Esophagus (tissue), 2 donors: ENCODE results near the gene MFSD1. TPM values are rescaled to one million over a fixed set of nuclear protein-coding genes. Genes with fewer than 3 reads are reported as not detected.
A peak's percentile ranks its signal among the peaks of the same experiment; 100 is the strongest.
"Not testable (repeated sequence)": the region's sequence is repeated elsewhere in the genome, so short reads cannot be mapped to it uniquely, and the experiment has no call there.

Experiments
- H3K27ac ChIP-seq, 2 donors: one replicate each; pipeline ENCODE4 v1.5.1; 2013; ENCODE audit warnings: low read depth in 2 of 2, mild to moderate bottlenecking in 2 of 2, inconsistent platforms in 1 of 2, low read length in 1 of 2, moderate library complexity in 1 of 2
- H3K27me3 ChIP-seq, 2 donors: one replicate each; pipeline ENCODE4 v1.6.1; 2013; ENCODE audit warnings: low read length in 2 of 2, control low read depth in 1 of 2, mild to moderate bottlenecking in 1 of 2; ENCODE audit not compliant: insufficient read depth in 2 of 2, control insufficient read depth in 1 of 2
- H3K36me3 ChIP-seq, 2 donors: one replicate each; pipeline ENCODE4 v1.6.1; 2013; ENCODE audit warnings: low read length in 1 of 2; ENCODE audit not compliant: control insufficient read depth in 2 of 2, insufficient read depth in 2 of 2
- H3K4me1 ChIP-seq, 2 donors: one replicate each; pipeline ENCODE4 v1.6.1; 2013; ENCODE audit warnings: low read length in 1 of 2; ENCODE audit not compliant: control insufficient read depth in 2 of 2, insufficient read depth in 2 of 2
- H3K4me3 ChIP-seq, 2 donors: one replicate each; pipeline ENCODE4 v1.5.1; 2013; ENCODE audit warnings: low read length in 2 of 2, mild to moderate bottlenecking in 2 of 2, low read depth in 1 of 2, moderate library complexity in 1 of 2
- H3K9me3 ChIP-seq, 2 donors: one replicate each; pipeline ENCODE4 v1.6.1; 2013; ENCODE audit warnings: mild to moderate bottlenecking in 2 of 2, low read depth in 1 of 2, low read length in 1 of 2, moderate library complexity in 1 of 2; ENCODE audit not compliant: control insufficient read depth in 2 of 2, insufficient read depth in 1 of 2
- WGBS, 2 donors: extraction: QIAGEN DNeasy Blood & Tissue Kit; methylation state at CpG; one replicate each; pipeline ENCODE4 v1.1.7; 2013; 5-methylcytosine and 5-hydroxymethylcytosine counted together
- polyA plus RNA-seq, 2 donors: library from polyadenylated mRNA; stranded (reverse); fragments of 200-250 nt; gene quantifications; one replicate each; pipeline ENCODE4 v1.2.3, GENCODE V29; 2013
- donor health status: healthy with polysubstance abuse.
- donor health status: Bipolar disorder and iron deficiency.

MFSD1 gene
- polyA plus RNA-seq, 2 donors: 41.1 to 53.6 TPM

- Histone ChIP-seq H3K9me3 (no peaks in the 10 kb centered on the region), H3K36me3 (no peaks in the 10 kb centered on the region), H3K4me1 (no peaks in the 10 kb centered on the region), H3K27me3 (no peaks in the 10 kb centered on the region), H3K4me3 (no peak overlapping the region), H3K27ac (no peak overlapping the region)
- WGBS, 2 donors: 94 to 100% methylated on average over 1 of the region's 1 CpG
Measured at GRCh38 chr3:158788446-158788845, 13.4 kb upstream of the MFSD1 start.

GRCh38 chr3:158789592-158789991 is 12.3 kb upstream of the MFSD1 start:
- Histone ChIP-seq H3K9me3 (no peaks in the 10 kb centered on the region), H3K27me3 (no peaks in the 10 kb centered on the region), H3K36me3 (no peaks in the 10 kb centered on the region), H3K27ac (no peak overlapping the region), H3K4me1 (no peaks in the 10 kb centered on the region), H3K4me3 (no peak overlapping the region)
- WGBS, 2 donors: 82 to 89% methylated on average over 1 of the region's 1 CpG

- Histone ChIP-seq H3K9me3 (no peaks in the 10 kb centered on the region), H3K4me1 (no peaks in the 10 kb centered on the region), H3K27ac (no peak overlapping the region), H3K27me3 (no peaks in the 10 kb centered on the region), H3K4me3 (no peak overlapping the region), H3K36me3 (no peaks in the 10 kb centered on the region)
- WGBS, 2 donors: 12 to 14% methylated on average over 11 of the region's 11 CpGs
Measured at GRCh38 chr3:158790901-158791589, 10.8 kb upstream of the MFSD1 start.

- not testable (repeated sequence) for H3K27me3 ChIP-seq, H3K9me3 ChIP-seq, H3K36me3 ChIP-seq, H3K27ac ChIP-seq, H3K4me3 ChIP-seq, H3K4me1 ChIP-seq
- 0 to 2% methylated on average over 1 of the region's 1 CpG for WGBS, 2 donors
Measured at GRCh38 chr3:158791590-158791920, 10.3 kb upstream of the MFSD1 start.

DNA sequence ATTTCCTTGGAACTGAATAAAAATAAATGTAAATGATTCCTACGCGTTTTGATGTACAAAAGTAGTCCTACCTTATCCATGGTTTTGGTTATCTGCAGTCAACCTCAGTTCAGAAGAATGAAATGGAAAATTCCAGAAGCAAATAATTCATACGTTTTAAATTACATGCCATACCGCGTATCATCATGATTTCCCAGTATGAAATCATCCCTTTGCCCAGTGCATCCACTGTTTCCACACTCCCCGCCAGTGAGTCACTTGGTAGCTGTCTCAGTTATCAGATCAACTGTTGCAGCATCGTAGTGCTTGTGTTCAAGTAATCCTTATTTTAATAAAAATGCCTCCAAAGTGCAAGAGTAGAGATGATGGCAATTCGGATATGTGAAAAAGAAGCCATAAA is 9.1 kb upstream of the MFSD1 start:
- Histone ChIP-seq H3K27ac (no peak overlapping the region), H3K4me1 (no peaks in the 10 kb centered on the region), H3K4me3 (no peak overlapping the region), H3K36me3 (no peaks in the 10 kb centered on the region), H3K27me3 (no peaks in the 10 kb centered on the region), H3K9me3 (no peaks in the 10 kb centered on the region)
- WGBS, 2 donors: 64 to 65% methylated on average over 8 of the region's 8 CpGs

- no peaks in the 10 kb centered on the region for H3K36me3 ChIP-seq
- no peaks in the 10 kb centered on the region for H3K9me3 ChIP-seq
- H3K4me1 ChIP-seq: no peaks in the 10 kb centered on the region
- WGBS, 2 donors: 42 to 62% methylated on average over 2 of the region's 2 CpGs
- H3K27me3 ChIP-seq: no peaks in the 10 kb centered on the region
- no peak overlapping the region for H3K27ac ChIP-seq
- H3K4me3 ChIP-seq: no peak overlapping the region
Measured at GRCh38 chr3:158794206-158794605, 7.6 kb upstream of the MFSD1 start.

DNA sequence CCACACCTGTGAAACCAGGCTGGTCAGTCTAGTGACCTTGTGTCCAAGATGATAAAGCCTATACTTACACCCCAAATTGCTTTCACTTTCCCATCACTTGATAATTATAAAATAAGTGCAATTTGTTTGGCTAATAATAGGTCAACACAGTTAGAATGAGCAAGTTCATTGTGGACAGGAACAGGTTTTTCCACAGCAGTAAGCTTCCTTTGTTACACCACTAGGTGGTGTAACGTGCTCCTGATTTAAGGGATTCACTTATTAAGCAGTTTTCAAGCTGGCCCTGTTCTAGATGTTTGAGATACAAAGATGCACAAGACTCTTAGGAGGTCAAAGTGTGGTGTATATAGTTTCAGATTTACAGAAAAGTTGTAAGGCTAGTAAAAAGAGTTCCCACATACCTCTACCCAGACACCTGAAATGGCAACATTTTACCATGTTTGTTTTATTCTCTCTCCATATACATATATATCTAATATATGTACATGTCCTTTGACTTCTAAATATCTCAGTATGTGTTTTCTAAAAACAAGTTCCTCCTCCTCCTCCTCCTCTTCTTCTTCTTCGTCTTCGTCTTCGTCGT is 6.8 kb upstream of the MFSD1 start:
- Histone ChIP-seq H3K4me3 (no peak overlapping the region), H3K36me3 (no peaks in the 10 kb centered on the region), H3K27ac (no peak overlapping the region), H3K9me3 (no peaks in the 10 kb centered on the region), H3K27me3 (no peaks in the 10 kb centered on the region), H3K4me1 (no peaks in the 10 kb centered on the region)
- 76 to 81% methylated on average over 5 of the region's 5 CpGs for WGBS, 2 donors

- WGBS, 2 donors: 19 to 22% methylated on average over 11 of the region's 11 CpGs
- no peaks in the 10 kb centered on the region for H3K9me3 ChIP-seq
- no peaks in the 10 kb centered on the region for H3K4me1 ChIP-seq
- H3K27ac ChIP-seq: peak overlapping the region; percentile 97 to 98
- H3K27me3 ChIP-seq: no peaks in the 10 kb centered on the region
- H3K4me3 ChIP-seq: peak overlapping the region; percentile 73 to 92
- no peaks in the 10 kb centered on the region for H3K36me3 ChIP-seq
Measured at GRCh38 chr3:158801201-158801600, 653 bp upstream of the MFSD1 start.

- Histone ChIP-seq H3K4me1 (no peaks in the 10 kb centered on the region), H3K36me3 (no peaks in the 10 kb centered on the region), H3K27ac (peak overlapping the region; percentile 97 to 98), H3K4me3 (peak overlapping the region; percentile 73 to 92), H3K9me3 (no peaks in the 10 kb centered on the region), H3K27me3 (no peaks in the 10 kb centered on the region)
- WGBS, 2 donors: 29 to 30% methylated on average over 25 of the region's 25 CpGs
Measured at GRCh38 chr3:158802409-158803268, 785 bp downstream of the MFSD1 start.
